ENCODE data around the gene GAL.

GAL gene

DNA sequence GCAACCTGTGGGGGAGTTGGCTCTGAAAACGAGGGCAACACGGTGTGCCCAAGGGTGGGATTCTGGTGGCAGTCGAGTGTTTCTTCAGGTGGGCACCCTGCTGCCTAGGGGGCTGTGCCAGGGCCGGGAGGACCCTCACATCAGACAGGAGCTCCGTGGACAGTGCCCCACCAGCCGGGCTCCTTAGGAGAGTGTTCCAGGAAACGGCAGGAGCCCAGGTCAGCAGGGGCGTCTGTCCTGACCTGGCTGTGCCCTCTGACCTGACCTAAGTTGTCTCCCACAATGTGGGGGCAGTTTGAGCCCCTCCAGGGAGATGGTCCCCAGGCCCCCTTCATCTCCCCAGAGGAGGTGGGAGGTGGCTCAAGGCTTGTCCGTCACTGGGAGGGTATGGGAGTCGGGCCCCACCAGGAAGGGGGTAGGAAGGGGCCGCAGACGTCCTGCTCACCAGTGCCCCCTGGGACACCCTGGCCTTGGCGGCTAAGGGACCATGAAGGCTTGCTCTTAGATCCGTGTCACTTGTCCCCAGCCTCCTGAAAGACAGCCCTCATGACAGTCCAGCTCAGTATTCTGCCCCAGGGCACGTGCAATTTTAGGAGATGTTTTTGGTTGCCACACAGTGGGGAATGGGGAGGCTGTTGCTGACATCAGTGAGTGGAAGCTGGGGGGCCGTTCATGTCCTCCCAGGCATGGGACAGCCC, 32.2 kb upstream of the GAL start:
- H3K4me2 ChIP-seq (ENCODE audit: low read length) = no peak overlapping the region
- no peaks in the 10 kb centered on the region for H3K36me3 ChIP-seq (ENCODE audit: insufficient read depth, low read length)
- H3K4me1 ChIP-seq (ENCODE audit: insufficient read depth, low read length, severe bottlenecking) = no peaks in the 10 kb centered on the region
- peaks cover 14% of the 10 kb centered on the region; the same call in 1 of the 2 replicates for H3K27me3 ChIP-seq (ENCODE audit: insufficient read depth, low read length)
- TF ChIP-seq EZH2 (IDR thresholded peaks at IDR 0.05; ENCODE audit: borderline replicate concordance, low read length) = no peak
- TF ChIP-seq, protein P1, sequence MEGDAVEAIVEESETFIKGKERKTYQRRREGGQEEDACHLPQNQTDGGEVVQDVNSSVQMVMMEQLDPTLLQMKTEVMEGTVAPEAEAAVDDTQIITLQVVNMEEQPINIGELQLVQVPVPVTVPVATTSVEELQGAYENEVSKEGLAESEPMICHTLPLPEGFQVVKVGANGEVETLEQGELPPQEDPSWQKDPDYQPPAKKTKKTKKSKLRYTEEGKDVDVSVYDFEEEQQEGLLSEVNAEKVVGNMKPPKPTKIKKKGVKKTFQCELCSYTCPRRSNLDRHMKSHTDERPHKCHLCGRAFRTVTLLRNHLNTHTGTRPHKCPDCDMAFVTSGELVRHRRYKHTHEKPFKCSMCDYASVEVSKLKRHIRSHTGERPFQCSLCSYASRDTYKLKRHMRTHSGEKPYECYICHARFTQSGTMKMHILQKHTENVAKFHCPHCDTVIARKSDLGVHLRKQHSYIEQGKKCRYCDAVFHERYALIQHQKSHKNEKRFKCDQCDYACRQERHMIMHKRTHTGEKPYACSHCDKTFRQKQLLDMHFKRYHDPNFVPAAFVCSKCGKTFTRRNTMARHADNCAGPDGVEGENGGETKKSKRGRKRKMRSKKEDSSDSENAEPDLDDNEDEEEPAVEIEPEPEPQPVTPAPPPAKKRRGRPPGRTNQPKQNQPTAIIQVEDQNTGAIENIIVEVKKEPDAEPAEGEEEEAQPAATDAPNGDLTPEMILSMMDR (IDR thresholded peaks at IDR 0.05; ENCODE audit: low read length) = no peak
- H4K20me1 ChIP-seq (ENCODE audit: insufficient read depth, low read length) = no peaks in the 10 kb centered on the region
- no peak overlapping the region for H3K9ac ChIP-seq (ENCODE audit: low read length)
- no peak overlapping the region for H3K4me3 ChIP-seq (ENCODE audit: low read depth, low read length, poor library complexity, severe bottlenecking)
- no peaks in the 10 kb centered on the region for H3F3A ChIP-seq (ENCODE audit: insufficient read depth, low read length)
- no peak overlapping the region for H3K27ac ChIP-seq (ENCODE audit: low read depth, low read length, poor library complexity, severe bottlenecking)
- H2AFZ ChIP-seq (ENCODE audit: low read length) = no peak overlapping the region
- no peaks in the 10 kb centered on the region for H3K9me3 ChIP-seq (ENCODE audit: low read length)
- H3K9me2 ChIP-seq (ENCODE audit: low read depth, low read length) = no peaks in the 10 kb centered on the region
- no peaks in the 10 kb centered on the region for H3K79me2 ChIP-seq (ENCODE audit: insufficient read depth, low read length)

DNA sequence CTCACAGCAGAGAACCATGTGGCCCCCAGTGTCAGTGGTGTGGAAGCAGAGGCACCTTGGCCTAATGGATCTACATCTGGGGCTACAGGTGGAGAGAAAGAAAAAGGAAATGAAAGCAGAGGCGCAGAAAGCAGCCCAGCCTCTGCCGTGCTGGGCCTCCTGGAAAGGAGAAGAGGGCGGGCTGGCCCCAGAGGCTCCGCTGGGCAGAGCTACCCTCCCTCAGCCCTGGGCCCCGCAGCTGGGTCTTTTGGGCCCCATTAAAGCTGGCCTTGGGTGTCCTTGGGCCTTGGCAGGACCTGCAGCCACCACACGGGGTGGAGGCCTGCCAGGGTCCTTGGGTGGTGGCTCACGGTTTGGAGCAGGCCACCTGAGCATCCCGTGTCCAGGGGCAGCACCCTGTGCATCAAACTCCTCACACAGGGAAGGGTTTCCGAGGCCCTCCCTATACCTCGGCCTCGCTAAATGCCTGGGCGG, 31.6 kb upstream of the GAL start:
- Histone ChIP-seq H3F3A (ENCODE audit: insufficient read depth, low read length) (no peaks in the 10 kb centered on the region), H3K4me3 (ENCODE audit: low read depth, low read length, poor library complexity, severe bottlenecking) (no peak overlapping the region), H3K4me2 (ENCODE audit: low read length) (no peak overlapping the region), H4K20me1 (ENCODE audit: insufficient read depth, low read length) (no peaks in the 10 kb centered on the region), H2AFZ (ENCODE audit: low read length) (no peak overlapping the region), H3K27me3 (ENCODE audit: insufficient read depth, low read length) (peaks cover 17% of the 10 kb centered on the region; the same call in 1 of the 2 replicates), H3K4me1 (ENCODE audit: insufficient read depth, low read length, severe bottlenecking) (no peaks in the 10 kb centered on the region), H3K27ac (ENCODE audit: low read depth, low read length, poor library complexity, severe bottlenecking) (no peak overlapping the region), H3K79me2 (ENCODE audit: insufficient read depth, low read length) (no peaks in the 10 kb centered on the region), H3K9me3 (ENCODE audit: low read length) (no peaks in the 10 kb centered on the region), H3K9ac (ENCODE audit: low read length) (no peak overlapping the region), H3K9me2 (ENCODE audit: low read depth, low read length) (no peaks in the 10 kb centered on the region), H3K36me3 (ENCODE audit: insufficient read depth, low read length) (no peaks in the 10 kb centered on the region)
- TF ChIP-seq, protein P1 (IDR thresholded peaks at IDR 0.05; ENCODE audit: low read length) = no peak
- no peak for TF ChIP-seq EZH2 (IDR thresholded peaks at IDR 0.05; ENCODE audit: borderline replicate concordance, low read length)

DNA sequence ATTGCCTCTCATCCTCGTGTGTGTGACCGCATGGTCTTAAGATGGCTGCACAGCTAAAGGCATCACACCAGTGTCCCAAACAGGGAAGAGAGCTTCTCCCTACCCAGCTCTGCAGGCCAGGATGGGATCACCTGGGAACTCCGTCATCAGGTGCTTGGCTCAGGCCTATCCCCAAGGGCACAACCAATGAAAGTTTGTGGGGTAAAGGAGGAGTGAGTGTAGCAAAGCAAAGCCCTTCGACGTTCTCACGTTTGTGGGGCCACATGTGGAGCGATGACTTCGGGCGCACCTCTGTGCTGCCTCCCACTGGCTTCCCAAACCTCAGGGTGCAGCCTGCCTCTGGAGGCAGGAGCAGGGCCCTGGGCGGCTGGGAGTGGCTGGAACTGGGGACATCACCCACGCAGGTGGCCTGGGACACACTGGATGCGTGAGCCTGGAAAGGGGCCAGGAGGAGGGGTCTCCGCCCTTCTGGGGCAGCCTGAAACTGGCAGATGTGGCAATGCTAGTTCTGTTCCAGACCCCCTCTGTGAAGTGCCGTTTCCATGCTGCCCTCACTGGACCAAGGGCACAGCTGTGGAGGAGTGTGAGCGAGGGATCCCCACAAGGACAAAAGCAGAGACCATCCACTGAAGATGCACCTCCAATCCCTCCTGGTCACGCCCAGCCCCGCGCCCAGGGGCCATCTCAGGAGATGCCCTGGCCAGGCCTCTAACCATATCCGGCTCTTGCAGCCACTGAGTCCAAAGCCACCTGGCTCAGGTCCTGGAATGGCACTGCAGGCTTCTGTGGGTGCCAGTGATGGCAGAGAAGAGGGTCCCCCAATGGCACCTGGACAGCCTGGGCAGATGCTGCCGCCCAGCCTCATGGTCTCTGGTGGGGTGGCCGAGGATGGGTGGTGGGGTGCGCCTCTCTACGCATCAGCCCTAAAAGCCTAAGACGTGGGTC, 30.6 kb upstream of the GAL start:
- TF ChIP-seq, protein P1 (IDR thresholded peaks at IDR 0.05; ENCODE audit: low read length) = no peak
- TF ChIP-seq EZH2 (IDR thresholded peaks at IDR 0.05; ENCODE audit: borderline replicate concordance, low read length) = no peak
- H3K27me3 ChIP-seq (ENCODE audit: insufficient read depth, low read length) = peaks cover 17% of the 10 kb centered on the region; the same call in 1 of the 2 replicates

More for the DNA sequence above, 30.6 kb upstream of the GAL start:
- Histone ChIP-seq H3F3A (ENCODE audit: insufficient read depth, low read length) (no peaks in the 10 kb centered on the region), H4K20me1 (ENCODE audit: insufficient read depth, low read length) (no peaks in the 10 kb centered on the region), H3K36me3 (ENCODE audit: insufficient read depth, low read length) (no peaks in the 10 kb centered on the region), H2AFZ (ENCODE audit: low read length) (no peak overlapping the region), H3K9me2 (ENCODE audit: low read depth, low read length) (no peaks in the 10 kb centered on the region), H3K4me1 (ENCODE audit: insufficient read depth, low read length, severe bottlenecking) (no peaks in the 10 kb centered on the region), H3K27ac (ENCODE audit: low read depth, low read length, poor library complexity, severe bottlenecking) (no peak overlapping the region), H3K4me2 (ENCODE audit: low read length) (no peak overlapping the region), H3K4me3 (ENCODE audit: low read depth, low read length, poor library complexity, severe bottlenecking) (no peak overlapping the region), H3K79me2 (ENCODE audit: insufficient read depth, low read length) (no peaks in the 10 kb centered on the region), H3K9me3 (ENCODE audit: low read length) (no peaks in the 10 kb centered on the region), H3K9ac (ENCODE audit: low read length) (no peak overlapping the region)

Data from OCI-LY1 (cell line).